Choroid plexus epithelial cell (primary cell): Measurements from ENCODE around the gene CHEK2.

ENCODE experiments used
- DNase-seq: peaks from one replicate; pipeline ENCODE4 v3.0.0-alpha.2; 2010; ENCODE audit warnings: low read depth
- H3K4me3 ChIP-seq: 2 replicates; pipeline ENCODE4 v1.5.1; 2011; ENCODE audit warnings: low read depth, mild to moderate bottlenecking, control low read depth, low read length, moderate library complexity
- TF ChIP-seq, protein P1 (sequence below): conservative IDR thresholded peaks from 2 replicates; pipeline ENCODE4 v1.5.1; 2011; ENCODE audit warnings: low read depth, mild to moderate bottlenecking, control low read depth, inconsistent platforms, low read length, moderate library complexity

The CHEK2 gene

GRCh38 chr22:28728002-28728401 lies 13.6 kb downstream of the CHEK2 start:
- TF ChIP-seq, protein P1, sequence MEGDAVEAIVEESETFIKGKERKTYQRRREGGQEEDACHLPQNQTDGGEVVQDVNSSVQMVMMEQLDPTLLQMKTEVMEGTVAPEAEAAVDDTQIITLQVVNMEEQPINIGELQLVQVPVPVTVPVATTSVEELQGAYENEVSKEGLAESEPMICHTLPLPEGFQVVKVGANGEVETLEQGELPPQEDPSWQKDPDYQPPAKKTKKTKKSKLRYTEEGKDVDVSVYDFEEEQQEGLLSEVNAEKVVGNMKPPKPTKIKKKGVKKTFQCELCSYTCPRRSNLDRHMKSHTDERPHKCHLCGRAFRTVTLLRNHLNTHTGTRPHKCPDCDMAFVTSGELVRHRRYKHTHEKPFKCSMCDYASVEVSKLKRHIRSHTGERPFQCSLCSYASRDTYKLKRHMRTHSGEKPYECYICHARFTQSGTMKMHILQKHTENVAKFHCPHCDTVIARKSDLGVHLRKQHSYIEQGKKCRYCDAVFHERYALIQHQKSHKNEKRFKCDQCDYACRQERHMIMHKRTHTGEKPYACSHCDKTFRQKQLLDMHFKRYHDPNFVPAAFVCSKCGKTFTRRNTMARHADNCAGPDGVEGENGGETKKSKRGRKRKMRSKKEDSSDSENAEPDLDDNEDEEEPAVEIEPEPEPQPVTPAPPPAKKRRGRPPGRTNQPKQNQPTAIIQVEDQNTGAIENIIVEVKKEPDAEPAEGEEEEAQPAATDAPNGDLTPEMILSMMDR: no peak

DNA sequence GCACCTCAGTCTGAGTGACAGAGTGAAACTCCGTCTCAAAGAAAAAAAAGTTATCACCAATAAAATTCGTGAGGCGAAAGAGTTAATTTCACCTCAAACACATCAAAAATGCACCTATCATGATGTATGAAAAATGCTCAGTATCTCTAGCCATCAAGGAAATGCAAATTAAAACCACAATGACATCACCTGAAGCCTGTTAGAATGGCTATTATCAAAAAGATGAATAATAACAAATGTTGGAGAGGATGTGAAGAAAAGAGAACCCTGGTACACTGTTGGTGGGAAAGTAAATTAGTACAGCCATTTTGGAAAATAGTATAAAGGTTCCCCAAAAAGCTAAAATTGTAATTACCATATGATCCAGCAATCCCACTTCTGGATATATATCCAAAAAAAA lies 23.6 kb downstream of the CHEK2 start:
- TF ChIP-seq, protein P1: no peak
- DNase-seq: no peak
- H3K4me3 ChIP-seq: no peak overlapping the region

More at GRCh38 chr22:28728002-28728401, 13.6 kb downstream of the CHEK2 start:
- no peak overlapping the region for H3K4me3 ChIP-seq
- DNase-seq: no peak

GRCh38 chr22:28716686-28717085 lies 24.9 kb downstream of the CHEK2 start:
- H3K4me3 ChIP-seq: no peak overlapping the region
- peak; percentile 88 for DNase-seq
- TF ChIP-seq, protein P1: no peak

DNA sequence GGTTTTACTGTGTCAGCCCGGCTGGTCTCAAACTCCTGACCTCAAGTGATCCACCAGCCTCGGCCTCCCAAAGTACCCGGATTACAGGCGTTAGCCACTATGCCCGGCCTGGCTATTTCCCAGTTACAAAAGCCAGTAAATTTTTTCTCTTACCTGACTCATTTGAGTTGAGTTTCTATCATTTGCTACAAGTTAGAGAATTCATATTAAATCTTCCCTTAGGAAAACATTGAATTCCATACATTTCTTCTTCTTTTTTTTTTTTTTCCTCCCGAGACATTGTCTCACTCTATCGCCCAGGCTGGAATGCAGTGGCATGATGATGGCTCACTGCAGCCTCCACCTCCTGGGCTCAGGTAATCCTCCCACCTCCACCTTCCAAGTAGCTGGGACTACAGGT lies 26.0 kb downstream of the CHEK2 start:
- TF ChIP-seq, protein P1: no peak
- no peak overlapping the region for H3K4me3 ChIP-seq
- DNase-seq: no peak

DNA sequence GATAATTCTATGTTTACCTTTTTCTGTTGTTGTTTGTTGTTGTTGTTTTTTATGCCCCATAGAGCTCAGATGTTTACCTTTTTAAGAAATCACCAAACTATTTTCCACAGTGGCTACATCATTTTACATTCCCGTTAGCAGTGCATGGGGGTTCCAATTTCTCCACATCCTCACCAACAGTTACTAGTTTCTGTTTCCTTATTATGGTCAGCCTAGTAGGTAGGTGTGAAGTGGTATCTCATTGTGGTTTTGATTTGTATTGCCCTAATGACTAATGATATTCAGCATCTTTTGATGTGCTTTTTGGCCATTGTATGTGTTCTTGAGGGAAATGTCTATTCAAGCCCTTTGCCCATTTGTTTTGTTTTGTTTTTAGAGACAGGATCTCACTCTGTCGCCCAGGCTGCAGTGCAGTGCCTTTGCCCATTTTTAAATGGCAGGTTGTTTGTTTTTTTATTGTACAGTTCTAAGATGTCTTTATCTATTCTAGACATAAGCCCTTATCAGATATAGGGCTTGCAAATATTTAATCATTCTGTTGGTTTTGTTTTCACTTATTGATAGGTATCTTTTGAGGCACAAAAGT lies 27.5 kb downstream of the CHEK2 start:
- TF ChIP-seq, protein P1: no peak
- DNase-seq: no peak
- H3K4me3 ChIP-seq: no peak overlapping the region

DNA sequence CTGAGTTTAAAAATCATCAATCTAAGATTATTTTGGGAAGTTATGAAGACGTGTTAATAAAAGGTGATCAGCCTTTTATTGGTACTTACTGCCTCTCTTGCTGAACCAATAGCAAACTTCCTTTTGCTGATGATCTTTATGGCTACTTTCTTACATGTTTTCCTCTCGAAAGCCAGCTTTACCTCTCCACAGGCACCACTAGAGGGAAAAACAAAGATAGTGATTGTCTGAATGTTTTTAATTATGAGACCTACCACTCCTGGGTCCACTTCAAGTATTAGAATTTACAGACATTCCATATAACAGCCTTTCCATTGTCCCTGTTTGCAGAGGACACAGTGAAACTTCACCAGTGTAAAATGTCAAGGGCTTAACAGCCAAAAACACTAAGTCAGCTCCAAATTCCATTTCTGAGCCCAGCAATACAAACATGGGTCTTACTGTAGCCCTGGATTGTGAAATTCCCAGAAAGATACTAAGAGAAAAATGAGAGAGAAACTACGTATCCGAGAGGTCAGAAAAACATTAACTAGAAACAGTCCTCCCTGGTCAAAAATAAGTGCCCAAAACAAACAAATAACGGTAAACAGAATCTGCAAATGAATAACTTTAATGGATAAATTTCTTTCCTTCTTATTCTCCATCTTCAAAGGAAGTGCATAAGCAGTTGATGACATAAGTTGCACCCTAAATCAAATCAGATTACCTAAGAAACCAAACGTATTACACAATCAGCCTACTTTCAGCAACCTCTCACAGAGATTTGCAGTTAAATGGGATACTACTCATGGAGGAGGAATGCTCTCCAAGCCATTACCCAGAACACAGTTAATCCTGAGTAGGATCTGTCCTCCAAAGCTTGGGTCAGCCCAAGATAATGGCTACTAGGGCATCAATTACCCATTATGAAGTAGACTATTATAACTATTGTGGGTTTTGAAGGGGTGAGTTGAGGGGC lies 29.5 kb downstream of the CHEK2 start:
- H3K4me3 ChIP-seq: peak overlapping the region; percentile 1
- TF ChIP-seq, protein P1: peak; percentile 42

More for the DNA sequence above, 29.5 kb downstream of the CHEK2 start:
- DNase-seq: peak; percentile 96
